Measurements from ENCODE around the gene TPRX1. TPM values are rescaled to one million over a fixed set of nuclear protein-coding genes. Genes with fewer than 3 reads are reported as not detected.
"Not testable (repeated sequence)": the region's sequence is repeated elsewhere in the genome, so short reads cannot be mapped to it uniquely, and the experiment has no call there.

TPRX1 gene, protein sequence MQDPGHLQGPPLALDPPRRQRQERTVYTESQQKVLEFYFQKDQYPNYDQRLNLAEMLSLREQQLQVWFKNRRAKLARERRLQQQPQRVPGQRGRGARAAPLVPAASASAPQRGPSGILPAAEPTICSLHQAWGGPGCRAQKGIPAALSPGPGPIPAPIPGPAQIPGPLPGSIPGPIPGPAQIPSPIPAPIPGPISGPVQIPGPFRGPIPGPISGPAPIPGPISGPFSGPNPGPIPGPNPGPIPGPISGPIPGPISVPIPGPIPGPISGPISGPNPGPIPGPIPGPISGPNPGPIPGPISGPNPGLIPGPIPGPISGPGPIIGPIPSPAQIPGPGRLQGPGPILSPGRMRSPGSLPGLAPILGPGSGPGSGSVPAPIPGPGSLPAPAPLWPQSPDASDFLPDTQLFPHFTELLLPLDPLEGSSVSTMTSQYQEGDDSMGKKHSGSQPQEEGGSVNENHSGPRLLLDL
- total RNA-seq (under 1 TPM; 0.55 to 0.62 TPM), polyA plus RNA-seq (ENCODE audit: insufficient read depth, low read depth, low replicate concordance) (1.2 TPM)
- long read RNA-seq, donor 1 = 0 reads
- long read RNA-seq, donor 2 = 0 reads

DNA sequence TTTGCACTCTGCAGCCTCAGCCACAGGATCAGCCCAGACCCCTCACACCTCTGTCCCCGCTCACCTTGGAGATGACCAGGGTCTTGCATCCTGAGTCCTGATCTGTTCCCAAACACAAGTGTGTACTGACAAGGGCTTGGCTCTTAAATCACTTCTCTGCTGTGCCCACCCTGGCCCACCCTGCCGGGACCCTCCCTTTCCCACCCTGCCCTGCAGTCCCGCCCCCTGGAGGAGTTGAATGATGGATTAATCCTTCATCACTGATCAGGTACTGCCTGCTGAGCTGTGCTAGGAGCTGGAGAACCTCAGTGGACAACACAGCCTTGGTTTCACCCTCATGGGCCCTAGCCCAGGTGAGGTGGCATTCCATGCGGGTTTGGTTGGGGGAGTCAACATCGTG lies at the start of gene TPRX1:
TSS of gene TPRX1 (minus strand) at position 101 of the 400 bp plus-strand sequence. CDS start at position 89, 12 bp downstream.
- intact Hi-C loops (cut with DNase I; ENCODE audit: low total_unique reads); H3K27me3 ChIP-seq; H3K36me3 ChIP-seq (ENCODE audit: low read depth, missing control alignments); H3K27ac ChIP-seq; H3K4me3 ChIP-seq; H3K9me3 ChIP-seq; DNase-seq; H3K4me1 ChIP-seq: not testable (repeated sequence)
- 79 to 88% methylated on average over 4 to 5 of the region's 5 CpGs for WGBS, 2 donors

DNA sequence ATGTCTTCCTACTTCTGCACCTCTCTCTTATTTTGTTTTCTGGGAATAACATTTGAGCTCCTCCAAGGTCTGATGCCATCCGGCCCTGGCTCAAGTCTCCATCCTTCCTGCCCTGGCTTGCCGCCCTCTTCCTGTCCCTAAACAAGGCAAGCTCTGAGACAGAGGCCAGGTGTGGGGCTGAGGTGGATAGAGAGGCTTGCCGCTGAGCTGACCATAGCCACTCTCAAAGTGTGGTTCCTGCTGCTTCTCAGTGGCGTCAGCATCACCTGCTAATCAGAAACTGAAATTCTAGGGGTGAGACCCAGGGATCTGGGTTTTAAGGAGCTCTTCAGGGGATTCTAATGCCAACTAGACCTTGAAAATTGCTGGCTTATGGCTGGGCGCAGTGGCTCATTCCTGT lies 48.7 kb upstream of the TPRX1 start:
- intact Hi-C loops (cut with DNase I; ENCODE audit: low total_unique reads) = no loop called here
- Histone ChIP-seq H3K36me3 (ENCODE audit: low read depth, missing control alignments) (no peaks in the 10 kb centered on the region), H3K4me1 (no peaks in the 10 kb centered on the region), H3K27me3 (no peaks in the 10 kb centered on the region), H3K4me3 (no peak overlapping the region), H3K9me3 (no peaks in the 10 kb centered on the region), H3K27ac (no peak overlapping the region)
- DNase-seq = no peak
- no peak for TF ChIP-seq CTCF (IDR thresholded peaks at IDR 0.05)
- no peak for TF ChIP-seq POLR2A (IDR thresholded peaks at IDR 0.05)
- WGBS, 2 donors = 63 to 74% methylated on average over 4 to 5 of the region's 5 CpGs

DNA sequence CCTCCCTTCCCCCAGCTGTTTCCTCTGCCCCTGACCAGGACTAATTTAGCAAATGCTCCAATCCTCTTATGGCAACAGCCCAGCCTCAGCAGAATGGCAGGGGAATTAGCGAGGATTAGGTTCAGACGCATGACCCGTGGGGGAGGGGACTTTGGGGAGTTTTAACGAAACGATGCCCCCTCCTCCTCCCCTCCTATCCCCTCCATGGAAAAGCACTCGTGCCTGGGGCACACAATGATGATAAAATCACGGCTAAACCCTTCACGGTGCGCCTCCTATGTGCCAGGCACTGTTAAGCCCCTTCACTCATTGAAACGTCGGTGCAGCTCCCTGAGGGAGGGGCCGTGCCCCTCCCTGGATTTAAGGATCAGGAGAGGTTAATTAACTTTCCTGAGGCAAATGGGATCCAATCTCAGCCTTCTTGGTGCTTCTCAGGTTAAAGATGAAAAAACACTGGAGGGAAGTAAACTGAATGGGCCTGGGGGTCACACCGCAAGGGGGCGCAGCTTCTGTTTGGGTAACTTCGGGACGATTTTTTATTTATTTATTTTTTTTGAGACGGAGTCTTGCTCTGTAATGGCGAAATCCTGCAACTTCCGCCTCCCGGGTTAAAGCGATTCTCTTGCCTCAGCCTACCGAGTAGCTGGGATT lies 44.6 kb upstream of the TPRX1 start:
- Histone ChIP-seq H3K4me1 (no peaks in the 10 kb centered on the region), H3K27ac (no peak overlapping the region), H3K27me3 (no peaks in the 10 kb centered on the region), H3K4me3 (peak overlapping the region; percentile 12 to 41), H3K9me3 (no peaks in the 10 kb centered on the region), H3K36me3 (ENCODE audit: low read depth, missing control alignments) (no peaks in the 10 kb centered on the region)
- 2 to 5% methylated on average over 22 of the region's 22 CpGs for WGBS, 2 donors
- DNase-seq = peak; percentile 35
- TF ChIP-seq POLR2A (IDR thresholded peaks at IDR 0.05) (no peak), CTCF (IDR thresholded peaks at IDR 0.05) (peak in 2 of 3 experiments; percentile 33 to 49)
- intact Hi-C loops (cut with DNase I; ENCODE audit: low total_unique reads) = no loop called here

DNA sequence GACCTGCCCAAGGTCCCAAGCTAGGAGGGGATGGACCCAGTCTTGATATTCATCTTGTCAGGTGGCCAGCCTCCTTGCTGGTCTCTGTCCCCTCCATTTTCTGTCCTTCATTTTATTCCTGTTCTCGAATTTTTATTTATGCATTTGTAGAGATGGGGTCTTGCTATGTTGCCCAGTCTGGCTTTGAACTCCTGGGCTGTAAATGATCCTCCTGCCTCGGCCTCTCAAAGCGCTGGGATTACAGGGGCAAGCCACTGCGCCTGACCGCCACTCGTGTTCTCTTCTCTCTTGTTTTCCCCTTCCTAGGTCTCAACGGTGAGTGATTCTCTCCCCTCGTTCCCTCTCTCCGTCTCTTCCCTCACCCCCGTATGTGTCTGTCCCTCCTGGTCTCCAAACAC lies 44.1 kb upstream of the TPRX1 start:
- Histone ChIP-seq H3K9me3 (no peaks in the 10 kb centered on the region), H3K27me3 (no peaks in the 10 kb centered on the region), H3K4me1 (no peaks in the 10 kb centered on the region), H3K4me3 (peak overlapping the region; percentile 12 to 41), H3K27ac (no peak overlapping the region), H3K36me3 (ENCODE audit: low read depth, missing control alignments) (no peaks in the 10 kb centered on the region)
- no peak for DNase-seq
- intact Hi-C loops (cut with DNase I; ENCODE audit: low total_unique reads) = no loop called here
- TF ChIP-seq CTCF (IDR thresholded peaks at IDR 0.05) (no peak), POLR2A (IDR thresholded peaks at IDR 0.05) (no peak)
- WGBS, 2 donors = 39 to 51% methylated on average over 10 of the region's 10 CpGs

GRCh38 chr19:47842941-47843340 lies 38.6 kb upstream of the TPRX1 start:
- 53 to 68% methylated on average over 5 of the region's 5 CpGs for WGBS, 2 donors
- TF ChIP-seq POLR2A (IDR thresholded peaks at IDR 0.05) (no peak), CTCF (IDR thresholded peaks at IDR 0.05) (no peak)
- Histone ChIP-seq H3K27ac (no peak overlapping the region), H3K27me3 (no peaks in the 10 kb centered on the region), H3K36me3 (ENCODE audit: low read depth, missing control alignments) (no peaks in the 10 kb centered on the region), H3K4me1 (no peaks in the 10 kb centered on the region), H3K4me3 (no peak overlapping the region), H3K9me3 (no peaks in the 10 kb centered on the region)
- intact Hi-C loops (cut with DNase I; ENCODE audit: low total_unique reads) = no loop called here
- no peak for DNase-seq

All from testis (tissue), 5 donors.